WTC11 (cell line): ENCODE measurements around the gene LTK.

Source experiments
- CREB1 ChIP-seq: sonication (generic); formaldehyde crosslinking; IDR thresholded peaks from 2 replicates; pipeline ENCODE4 v1.8.0; 2023; ENCODE audit warnings: mild to moderate bottlenecking, missing genetic modification reagents
- CTCF ChIP-seq: fragments of 200-600 bp; IDR thresholded peaks from 2 replicates; pipeline ENCODE4 v1.8.0; 2022; ENCODE audit warnings: antibody characterized with exemption
- FOXP1 ChIP-seq: sonication (generic); formaldehyde crosslinking; IDR thresholded peaks from 2 replicates; pipeline ENCODE4 v1.8.0; 2022; ENCODE audit warnings: missing genetic modification reagents, mild to moderate bottlenecking, moderate library complexity, borderline replicate concordance
- HMGXB4 ChIP-seq: sonication (generic); formaldehyde crosslinking; IDR thresholded peaks from 2 replicates; pipeline ENCODE4 v1.8.1; 2023; ENCODE audit warnings: mild to moderate bottlenecking, moderate library complexity, missing genetic modification reagents
- MAX ChIP-seq: sonication (generic); formaldehyde crosslinking; IDR thresholded peaks from 2 replicates; pipeline ENCODE4 v1.8.0; 2022; ENCODE audit warnings: mild to moderate bottlenecking, missing genetic modification reagents
- NFATC4 ChIP-seq: fragments of 250-450 bp; sonication (Bioruptor Pico); IDR thresholded peaks from 2 replicates; pipeline ENCODE4 v1.9.0; 2021; ENCODE audit warnings: mild to moderate bottlenecking
- NFE2L1 ChIP-seq: sonication (generic); formaldehyde crosslinking; IDR thresholded peaks from 2 replicates; pipeline ENCODE4 v1.8.1; 2023; ENCODE audit warnings: missing genetic modification reagents
- PREB ChIP-seq: sonication (generic); formaldehyde crosslinking; IDR thresholded peaks from 2 replicates; pipeline ENCODE4 v1.8.1; 2022; ENCODE audit warnings: mild to moderate bottlenecking, missing genetic modification reagents, moderate library complexity, borderline replicate concordance
- RORB ChIP-seq: fragments of 250-450 bp; sonication (Bioruptor Pico); IDR thresholded peaks from 2 replicates; pipeline ENCODE4 v1.9.0; 2021; ENCODE audit warnings: mild to moderate bottlenecking
- SMAD3 ChIP-seq: sonication (generic); formaldehyde crosslinking; IDR thresholded peaks from 2 replicates; pipeline ENCODE4 v1.8.0; 2022; ENCODE audit warnings: missing genetic modification reagents, mild to moderate bottlenecking, borderline replicate concordance
- SMAD4 ChIP-seq: sonication (generic); formaldehyde crosslinking; IDR thresholded peaks from 2 replicates; pipeline ENCODE4 v1.8.0; 2022; ENCODE audit warnings: mild to moderate bottlenecking, missing genetic modification reagents
- TEAD4 ChIP-seq: sonication (generic); formaldehyde crosslinking; IDR thresholded peaks from 2 replicates; pipeline ENCODE4 v1.8.0; 2022; ENCODE audit warnings: mild to moderate bottlenecking, missing genetic modification reagents
- ZNF138 ChIP-seq: sonication (generic); formaldehyde crosslinking; conservative IDR thresholded peaks from 2 replicates; pipeline ENCODE4 v1.8.1; 2022; ENCODE audit warnings: mild to moderate bottlenecking, moderate library complexity, missing genetic modification reagents

GRCh38 chr15:41558400-41559238 is 45.0 kb upstream of the LTK start, which contains the start of gene TYRO3:
- TF ChIP-seq RORB (CRISPR knock-in tag): no peak
- TF ChIP-seq SMAD3 (CRISPR knock-in tag): no peak
- TF ChIP-seq CTCF: no peak
- no peak for TF ChIP-seq NFE2L1
- TF ChIP-seq HMGXB4: no peak
- no peak for TF ChIP-seq CREB1
- TF ChIP-seq ZNF138 (CRISPR knock-in tag): no peak
- no peak for TF ChIP-seq PREB (CRISPR knock-in tag)
- no peak for TF ChIP-seq FOXP1 (CRISPR knock-in tag)
- no peak for TF ChIP-seq TEAD4 (CRISPR knock-in tag)
- TF ChIP-seq MAX (CRISPR knock-in tag): no peak
- no peak for TF ChIP-seq NFATC4
- no peak for TF ChIP-seq SMAD4 (CRISPR knock-in tag)
